COR-L47 (cell line): ENCODE data around the gene ABT1.
"Not testable (repeated sequence)": the region's sequence is repeated elsewhere in the genome, so short reads cannot be mapped to it uniquely, and the experiment has no call there.

ENCODE experiments used
- DNase-seq: peaks from one replicate; lab custom pipeline; 2025; lab: John Stamatoyannopoulos, UW

ABT1 gene

DNA sequence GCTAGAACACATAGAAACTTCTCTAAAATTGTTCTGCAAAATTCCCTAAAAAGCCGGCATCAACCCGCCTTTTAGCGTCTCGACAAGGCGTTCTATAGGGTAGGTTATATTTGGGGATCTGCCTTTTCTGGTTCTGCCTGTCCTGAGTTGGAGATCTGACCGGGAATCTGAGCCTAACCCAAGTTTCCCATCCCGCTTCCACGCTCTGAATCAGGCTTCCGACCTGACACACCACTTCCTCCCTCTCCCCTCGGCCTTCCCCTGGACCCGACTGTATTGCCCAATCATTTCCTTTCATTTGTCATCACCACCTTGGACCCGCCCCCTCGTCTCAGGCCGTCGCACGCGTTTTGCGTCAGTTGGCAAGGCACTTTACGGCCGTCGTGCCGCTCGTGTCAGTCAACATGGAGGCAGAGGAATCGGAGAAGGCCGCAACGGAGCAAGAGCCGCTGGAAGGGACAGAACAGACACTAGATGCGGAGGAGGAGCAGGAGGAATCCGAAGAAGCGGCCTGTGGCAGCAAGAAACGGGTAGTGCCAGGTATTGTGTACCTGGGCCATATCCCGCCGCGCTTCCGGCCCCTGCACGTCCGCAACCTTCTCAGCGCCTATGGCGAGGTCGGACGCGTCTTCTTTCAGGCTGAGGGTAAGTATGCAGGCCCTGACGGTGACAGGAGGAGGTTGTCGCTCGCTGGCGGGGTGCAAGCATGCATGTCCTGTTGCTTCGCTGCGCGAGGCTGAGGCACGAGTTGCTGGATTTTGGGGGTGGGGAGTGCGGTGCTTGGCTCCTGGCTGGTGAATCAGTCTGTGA, at the start of gene ABT1:
Gene ABT1, plus strand, starts transcription at position 375 of the 810 bp plus-strand sequence. Its CDS starts 30 bp downstream, at position 405.
- DNase-seq: peak; percentile 96

DNA sequence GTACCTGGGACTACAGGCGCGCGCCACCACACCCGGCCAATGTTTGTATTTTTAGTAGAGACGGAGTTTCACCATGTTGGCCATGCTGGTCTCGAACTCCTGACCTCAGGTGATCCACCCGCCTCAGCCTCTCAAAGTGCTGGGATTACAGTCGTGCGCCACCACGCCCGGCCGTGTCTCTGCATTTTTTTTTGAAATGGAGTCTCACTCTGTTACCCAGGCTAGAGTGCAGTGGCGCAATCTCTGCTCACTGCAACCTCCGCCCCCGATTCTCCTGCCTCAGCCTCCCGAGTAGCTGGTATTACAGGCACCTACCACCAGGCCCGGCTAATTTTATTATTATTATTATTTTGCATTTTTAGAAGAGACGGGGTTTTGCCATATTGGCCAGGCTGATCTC, 49.4 kb upstream of the ABT1 start:
- DNase-seq: not testable (repeated sequence)

DNA sequence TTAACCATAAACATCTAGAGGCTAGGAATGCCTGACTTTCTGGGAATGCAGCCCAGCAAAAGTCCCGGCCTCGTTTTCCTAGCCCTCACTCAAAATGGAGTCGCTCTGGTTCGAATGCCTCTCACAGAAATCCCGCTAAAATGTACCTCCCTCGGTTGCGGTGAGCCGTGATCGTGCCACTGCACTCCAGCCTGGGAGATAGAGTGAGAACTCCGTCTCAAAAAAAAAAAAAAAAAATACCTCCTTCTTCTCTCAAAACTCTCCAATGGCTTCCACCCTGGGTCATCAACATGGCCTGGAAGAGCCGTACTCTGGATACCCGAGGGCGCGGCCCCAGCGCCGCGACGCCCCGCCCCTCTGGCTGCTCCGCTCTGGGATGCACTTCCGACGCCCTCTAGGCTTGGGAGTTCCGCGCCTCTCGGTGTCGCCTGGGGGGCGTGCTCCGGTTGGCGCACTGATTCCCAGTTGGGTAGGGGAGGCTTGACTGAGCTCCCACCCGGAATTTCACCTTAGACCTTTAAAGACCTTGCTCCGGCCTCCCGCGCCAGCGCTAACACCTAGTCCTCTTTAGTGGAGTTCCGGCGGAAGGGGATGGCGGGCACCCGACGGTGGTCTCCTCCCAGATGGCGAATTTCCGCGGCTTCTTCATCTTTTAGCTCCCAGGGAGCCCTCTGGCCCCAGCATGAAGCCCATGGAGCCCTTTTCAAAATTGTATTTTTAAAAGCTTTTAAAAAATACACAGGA, 46.3 kb upstream of the ABT1 start:
- DNase-seq: peak; percentile 71

DNA sequence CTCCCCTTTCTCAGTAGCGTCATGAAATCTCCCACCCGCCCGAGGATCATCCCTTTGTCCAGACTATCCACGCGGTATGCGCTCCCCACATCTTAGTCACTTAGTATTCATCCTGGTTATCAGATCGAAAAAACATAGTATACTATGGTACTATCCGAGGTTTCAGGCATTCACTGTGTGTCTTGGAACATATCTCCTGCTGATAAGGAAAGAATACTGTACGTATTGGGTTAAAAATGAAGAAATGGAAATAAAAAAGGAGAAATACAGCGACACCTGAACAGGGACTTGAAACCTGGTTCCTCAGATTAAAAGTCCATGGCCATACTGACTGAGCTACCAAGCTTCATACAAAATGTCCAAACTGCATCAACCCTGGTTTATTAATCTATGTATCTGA, 44.5 kb upstream of the ABT1 start:
- no peak for DNase-seq

DNA sequence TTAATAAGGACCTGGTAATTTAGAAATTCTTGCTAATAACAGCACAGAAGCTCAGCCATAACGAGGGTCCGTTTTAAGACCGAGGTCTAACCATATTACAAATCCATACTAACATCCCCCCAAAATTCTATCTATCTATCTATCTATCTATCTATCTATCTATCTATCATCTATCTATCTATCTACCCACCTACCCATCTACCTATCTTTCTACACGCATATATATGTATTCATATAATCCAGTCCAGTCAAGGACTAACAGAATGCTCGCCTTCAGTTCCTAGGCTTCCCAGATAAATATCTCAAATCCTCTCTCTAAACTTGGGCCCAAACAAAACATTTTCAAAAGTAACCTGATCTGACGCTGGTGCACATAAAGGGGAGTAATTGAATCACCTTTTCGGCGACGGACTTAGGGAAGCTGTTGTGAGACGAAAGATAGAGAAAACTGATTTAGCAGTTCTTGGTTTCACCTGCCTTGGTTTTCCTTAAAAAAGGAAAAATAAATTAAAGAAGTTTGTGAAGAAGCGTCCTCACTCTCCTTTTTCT, 44.0 kb upstream of the ABT1 start:
- DNase-seq: no peak

DNA sequence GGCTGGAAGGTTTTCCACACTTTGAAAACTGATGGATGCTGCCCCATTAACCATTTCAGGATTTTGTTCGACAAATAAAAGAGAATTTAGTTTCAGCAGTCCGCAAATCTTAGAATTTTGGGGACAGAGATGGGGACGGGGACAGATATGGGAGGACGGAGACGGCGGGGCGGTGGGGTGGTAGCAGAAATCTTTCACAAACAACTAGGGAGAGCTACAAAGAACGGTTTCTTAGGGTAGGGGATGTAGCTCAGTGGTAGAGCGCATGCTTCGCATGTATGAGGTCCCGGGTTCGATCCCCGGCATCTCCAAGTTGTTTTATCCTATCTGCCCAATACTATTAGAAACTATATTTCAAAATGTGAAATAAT, 43.5 kb upstream of the ABT1 start:
- DNase-seq: peak; percentile 61

DNA sequence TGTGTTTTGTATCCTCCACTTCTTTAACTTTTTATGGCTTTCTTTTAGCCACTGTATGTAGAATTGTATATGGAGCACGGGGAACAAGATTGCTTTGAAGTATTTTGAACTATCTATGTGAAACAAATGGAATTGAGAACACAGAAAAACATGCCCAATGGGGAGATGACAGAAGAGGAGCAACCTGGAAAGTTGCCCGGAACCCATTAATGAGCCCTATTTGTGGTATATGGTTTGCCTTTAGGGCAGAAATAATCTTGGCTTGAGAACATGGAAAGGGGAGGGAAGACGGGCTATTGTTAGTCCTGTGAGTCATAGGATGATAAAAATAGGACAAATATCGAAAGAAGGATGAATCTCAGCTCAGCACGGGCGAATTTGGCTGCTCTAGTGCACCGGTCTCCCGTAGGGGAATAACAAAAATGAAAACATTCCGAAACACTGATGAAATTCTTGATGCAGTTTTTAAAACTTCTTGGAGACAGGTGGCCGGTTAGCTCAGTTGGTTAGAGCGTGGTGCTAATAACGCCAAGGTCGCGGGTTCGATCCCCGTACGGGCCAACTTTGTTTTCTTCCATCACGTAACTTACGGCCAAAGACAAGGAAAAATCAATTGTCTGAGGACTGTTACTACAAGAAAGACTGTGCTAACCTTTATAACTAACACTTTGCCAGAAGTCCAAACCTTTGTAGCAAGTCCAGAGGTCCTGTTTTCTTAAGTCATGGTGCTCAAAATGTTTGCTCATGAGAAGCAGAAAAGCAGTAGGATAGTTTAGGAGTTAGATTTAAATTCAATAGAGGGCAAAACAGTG, 42.9 kb upstream of the ABT1 start:
- DNase-seq: peak; percentile 62

DNA sequence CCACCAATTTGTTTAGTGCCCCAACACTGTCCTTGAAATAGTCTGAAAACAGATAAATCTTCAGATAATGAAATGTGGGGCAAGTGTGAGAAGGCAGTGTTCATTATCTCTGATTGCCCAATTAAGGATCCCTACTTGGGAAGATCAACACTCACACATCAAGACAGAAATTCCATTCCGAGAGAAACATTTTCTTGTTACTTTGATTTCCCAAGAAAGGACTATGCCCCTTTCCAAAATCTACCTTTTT, 42.4 kb upstream of the ABT1 start:
- no peak for DNase-seq

DNA sequence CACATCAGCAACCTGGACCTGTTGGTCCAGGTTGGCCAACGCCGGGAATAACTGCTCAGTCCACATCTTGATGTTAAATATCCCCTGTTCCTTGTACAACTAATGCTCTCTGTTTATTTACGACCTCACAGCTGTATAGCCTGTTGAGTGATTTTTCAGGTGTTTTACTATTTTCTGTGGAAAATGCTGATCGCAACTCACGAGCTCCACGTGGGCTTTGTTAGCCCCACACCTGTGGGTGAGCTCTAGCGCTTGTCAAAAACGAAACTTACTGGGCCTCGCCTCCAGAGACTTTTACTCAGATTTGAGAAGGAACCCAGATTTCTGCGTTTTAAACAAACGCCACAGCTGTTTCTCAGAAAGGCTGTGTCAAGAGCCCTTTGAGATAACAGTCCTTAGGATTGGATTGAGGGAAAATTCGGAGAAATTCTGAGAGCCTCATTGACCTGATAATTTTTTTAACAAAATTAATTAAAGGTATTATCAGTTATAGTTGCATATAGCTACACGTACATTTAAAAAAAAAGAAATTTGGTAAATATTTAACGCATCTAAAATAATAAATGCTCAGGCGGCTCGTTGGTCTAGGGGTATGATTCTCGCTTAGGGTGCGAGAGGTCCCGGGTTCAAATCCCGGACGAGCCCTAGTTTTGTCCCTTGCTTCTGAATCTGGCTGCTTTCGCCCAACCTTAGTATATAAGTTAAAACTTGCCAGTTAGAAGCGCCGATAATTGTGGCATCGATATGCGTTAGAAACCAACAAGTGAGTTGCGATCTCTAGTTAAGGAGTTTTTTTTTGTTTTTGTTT, 41.9 kb upstream of the ABT1 start:
- DNase-seq: peak; percentile 52

DNA sequence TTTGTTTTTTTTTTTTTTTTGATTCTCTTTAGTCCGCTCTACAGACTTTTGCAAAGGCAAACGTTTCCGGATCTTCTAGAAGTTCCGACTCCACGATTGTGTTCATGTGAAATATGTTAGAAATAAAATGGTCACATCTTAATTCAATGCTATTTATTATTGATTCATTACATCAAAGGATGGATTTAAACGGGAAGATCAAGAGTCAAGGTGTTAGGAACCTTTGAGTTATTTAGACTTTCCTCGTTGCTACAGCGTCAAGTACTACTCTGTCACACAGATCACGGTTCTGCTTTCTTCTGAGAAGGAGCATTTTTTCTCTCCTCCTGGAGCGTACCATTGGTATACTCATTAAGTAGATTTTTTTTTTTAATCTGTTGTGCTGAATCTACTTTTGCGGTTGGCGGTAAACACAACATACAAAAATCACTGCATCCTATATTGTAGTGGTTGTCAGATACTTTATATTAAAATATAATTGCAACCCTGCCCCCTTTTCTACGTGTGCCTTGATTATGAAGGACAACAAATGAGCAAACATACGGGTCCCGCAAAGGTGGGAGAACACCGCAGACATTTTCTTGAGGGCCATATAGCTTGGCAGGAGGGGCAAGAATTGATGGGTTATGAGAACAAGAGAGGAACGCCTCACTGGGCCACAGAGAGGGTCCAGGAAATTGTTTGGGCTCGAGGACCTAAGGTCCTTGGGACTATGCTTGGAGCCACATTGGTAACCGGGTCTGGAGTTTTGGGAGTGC, 41.1 kb upstream of the ABT1 start:
- DNase-seq: no peak

DNA sequence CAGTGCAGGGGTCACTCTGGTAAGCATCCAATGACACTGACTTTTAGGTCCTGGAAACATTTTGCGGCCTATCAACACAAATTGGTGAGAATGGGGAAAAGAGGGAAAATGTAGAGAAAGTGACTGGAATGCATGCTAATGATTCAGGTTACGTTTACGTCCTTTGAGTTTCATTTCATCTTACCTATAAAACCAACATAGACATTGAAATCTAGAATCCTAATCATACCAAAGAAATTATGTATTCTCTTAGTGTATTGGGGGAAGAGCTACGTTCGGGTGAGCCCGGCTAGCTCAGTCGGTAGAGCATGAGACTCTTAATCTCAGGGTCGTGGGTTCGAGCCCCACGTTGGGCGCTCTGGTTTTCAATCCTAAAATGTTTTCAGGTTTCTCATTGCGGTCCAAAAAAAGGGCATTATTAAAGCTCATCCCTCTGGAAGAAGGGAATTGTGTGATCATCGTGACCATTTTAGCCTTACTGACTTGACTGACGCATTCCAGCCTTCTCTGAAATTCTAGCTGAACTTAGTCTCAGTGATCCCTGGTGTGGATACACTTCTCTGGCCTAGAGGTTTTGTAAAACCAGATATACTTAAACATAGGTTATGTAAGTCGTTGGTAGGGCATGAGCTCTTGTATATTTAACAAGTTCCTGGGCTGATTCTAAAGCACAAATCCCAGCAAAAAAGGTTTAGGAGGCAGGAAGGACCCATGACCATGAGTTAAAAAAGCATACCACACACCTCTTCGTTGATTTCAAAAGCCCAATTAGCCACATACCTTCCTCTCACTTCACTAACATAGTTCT, 40.3 kb upstream of the ABT1 start:
- DNase-seq: peak; percentile 55

DNA sequence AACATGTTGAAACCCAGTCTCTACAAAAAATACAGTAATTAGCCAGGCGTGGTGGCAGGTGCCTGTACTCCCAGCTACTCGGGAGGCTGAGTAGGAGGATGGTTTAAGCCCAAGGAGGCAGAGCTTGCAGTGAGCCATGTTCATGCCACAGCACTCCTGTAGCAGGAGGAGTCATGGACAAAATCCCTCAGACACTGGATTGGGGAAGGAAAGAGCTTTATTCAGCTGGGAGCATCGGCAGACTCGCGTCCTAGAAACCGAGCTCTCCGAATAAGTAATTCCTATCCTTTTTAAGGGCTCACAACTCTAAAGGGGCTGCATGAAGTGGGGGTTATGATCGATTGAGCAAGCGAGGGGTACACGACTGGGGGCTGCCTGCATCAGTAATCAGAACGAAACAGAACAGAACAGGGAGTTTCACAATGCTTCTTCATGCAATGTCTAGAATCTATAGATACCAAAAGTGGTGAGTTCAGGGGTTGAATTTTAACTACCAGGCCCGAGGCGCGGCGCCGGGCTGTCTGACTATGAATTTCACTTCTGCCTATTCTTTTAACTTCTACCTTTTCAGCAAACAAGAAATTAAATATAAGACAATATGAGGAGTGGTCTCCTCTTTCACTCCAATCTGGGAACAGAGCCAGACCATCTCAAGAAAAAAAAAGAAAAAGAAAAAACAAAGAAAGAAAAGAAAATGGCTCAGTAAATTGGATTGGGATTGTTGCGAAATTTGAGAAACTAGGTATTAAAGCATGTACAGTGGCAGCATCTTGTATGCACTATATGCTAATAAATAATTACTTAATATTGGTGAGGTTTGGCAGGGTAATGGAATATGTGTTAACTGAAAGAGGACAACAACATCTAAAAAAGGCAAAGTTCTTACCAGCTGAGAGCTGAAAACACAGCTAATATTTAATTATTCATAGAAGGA, 35.0 kb upstream of the ABT1 start:
- DNase-seq: no peak

DNA sequence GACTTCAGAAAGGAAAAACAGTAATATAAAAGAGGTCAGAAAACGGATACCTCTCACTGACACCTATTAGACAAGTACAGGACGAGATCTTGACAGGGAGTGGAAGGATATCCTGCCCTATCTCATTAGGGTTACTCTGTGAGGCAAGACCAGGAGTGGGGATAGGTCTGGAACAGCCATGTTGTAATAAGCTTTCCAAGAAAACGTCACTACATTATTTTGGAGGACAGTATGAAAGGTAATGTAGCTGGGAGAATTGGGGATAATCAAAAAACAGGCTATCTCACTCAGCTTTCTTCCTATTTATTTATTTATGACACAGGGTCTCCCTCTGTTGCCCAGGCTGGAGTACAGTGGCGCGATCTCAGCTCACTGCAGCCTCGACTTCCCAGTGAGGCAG, 33.3 kb upstream of the ABT1 start:
- DNase-seq: no peak

DNA sequence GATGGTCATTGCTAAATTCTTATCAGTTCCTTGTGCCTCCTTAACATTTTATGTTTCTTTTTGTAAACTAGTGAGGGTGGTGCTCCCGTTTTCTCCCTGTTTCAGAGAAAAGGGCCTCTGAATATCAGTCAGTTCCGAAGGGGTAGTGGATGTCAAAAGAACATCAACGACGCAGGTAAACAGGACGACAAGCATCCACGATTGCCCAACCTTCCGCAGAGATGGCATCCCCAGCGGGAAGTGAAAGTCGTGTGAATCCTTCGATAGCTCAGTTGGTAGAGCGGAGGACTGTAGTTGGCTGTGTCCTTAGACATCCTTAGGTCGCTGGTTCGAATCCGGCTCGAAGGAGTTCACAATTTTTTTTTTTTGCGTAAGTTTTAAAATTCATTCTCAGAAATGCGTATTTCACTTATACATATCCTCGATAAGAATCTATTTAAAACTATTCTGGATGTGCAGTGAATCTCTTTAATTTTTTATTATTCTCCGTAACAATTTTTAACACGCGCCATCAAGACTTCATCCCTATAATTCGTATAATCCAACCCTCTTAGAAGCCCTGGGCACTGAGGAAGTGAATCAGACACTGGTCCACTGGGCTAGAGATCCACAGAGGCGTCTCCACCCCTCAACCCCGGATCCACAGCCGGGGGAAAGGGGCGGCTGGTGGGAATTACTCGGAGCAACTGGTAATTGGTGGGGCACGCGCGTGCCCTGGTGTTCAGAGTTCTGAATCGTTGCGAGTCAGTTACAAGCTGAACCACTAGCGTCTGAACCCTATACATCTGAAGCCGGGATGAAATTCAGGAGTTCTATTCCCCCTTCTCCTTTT, 27.9 kb upstream of the ABT1 start:
- DNase-seq: peak; percentile 79

DNA sequence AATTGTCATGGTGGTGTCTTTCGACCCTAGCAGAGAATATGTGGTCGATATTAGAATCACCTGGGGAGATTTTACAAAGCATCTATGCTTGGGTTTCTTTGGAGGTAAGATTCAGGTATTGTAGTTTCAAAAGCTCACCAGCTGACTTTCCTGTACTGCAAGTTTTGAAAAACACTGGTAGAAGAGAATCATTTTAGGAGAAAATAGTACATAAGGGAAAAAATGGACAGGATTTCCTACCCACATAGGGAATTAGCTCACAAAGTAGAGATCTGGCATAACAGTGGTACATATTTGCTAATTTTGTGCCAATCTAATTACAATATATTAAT, 27.4 kb upstream of the ABT1 start:
- DNase-seq: no peak

DNA sequence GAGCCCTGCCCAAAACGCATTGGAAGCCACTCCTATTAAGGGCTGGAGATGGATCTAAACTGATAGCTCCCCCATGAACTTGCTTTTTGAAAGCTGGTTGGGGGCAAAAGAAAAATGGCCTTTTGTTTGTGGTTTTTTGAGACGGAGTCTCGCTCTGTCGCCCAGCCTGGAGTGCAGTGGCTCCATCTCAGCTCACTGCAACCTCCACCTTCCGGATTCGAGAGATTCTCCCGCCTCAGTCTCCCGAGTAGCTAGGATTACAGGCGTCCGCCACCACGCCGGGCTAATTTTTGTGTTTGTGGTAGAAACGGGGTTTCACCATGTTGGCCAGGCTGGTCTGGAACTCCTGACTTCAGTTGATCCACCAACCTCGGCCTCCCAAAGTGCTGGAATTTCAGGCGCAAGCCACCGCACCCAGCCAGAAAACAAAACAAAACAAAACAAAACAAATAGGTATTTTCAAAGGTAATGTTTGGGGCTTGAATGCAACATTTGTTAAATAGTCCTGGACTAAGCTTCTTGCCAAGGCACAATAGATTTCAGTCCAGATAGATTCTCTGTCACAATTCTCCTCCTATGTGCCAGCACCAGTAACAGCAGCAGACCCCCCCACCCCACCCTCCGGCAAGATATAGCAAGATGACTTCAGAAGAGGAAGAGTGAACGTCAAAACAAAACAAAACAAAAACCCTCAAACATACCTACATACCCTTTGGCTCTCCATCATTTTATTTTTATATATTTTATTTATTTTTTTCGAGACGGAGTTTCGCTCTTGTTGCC, 26.5 kb upstream of the ABT1 start:
- DNase-seq: no peak

DNA sequence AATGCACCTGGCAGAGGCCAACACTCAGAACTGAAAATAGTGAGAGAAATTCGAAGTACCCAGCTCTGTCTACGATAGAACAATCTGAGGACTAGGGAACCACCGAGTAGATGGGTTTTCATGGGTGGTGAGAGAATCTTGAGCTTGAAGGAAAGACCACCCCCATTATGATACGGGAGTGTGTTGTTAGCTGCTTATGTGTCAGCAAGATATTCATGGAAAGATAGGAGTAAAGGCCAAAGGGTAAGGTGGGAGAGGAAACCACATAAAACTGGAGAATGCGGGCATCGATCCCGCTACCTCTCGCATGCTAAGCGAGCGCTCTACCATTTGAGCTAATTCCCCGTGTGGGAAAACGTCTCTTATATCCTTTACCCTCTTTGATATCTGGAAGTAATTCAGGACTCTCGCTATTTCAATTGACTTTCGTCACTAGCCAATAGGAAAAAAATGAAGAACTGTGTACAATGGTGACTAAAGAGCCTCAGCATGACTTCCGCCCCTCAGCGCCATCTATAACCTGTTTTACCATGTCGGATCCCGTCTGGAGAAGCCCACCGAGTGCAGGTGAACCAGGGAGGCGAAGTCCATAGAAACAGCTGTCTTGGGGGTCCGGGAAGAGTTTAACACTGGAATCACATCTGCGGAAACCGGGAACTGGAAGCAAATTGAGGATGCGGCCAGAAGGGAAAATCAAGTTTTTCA, 25.0 kb upstream of the ABT1 start:
- DNase-seq: peak; percentile 82
